Body of pancreas (tissue), 4 donors: ENCODE results near the gene C4orf54. TPM values are rescaled to one million over a fixed set of nuclear protein-coding genes. Genes with fewer than 3 reads are reported as not detected.

ENCODE experiments used
- ATAC-seq: fragments of 150-250 bp; one replicate; pipeline ENCODE4 v1.9.1; 2016
- DNase-seq, 4 donors: peaks; one replicate each; pipeline ENCODE4 v3.0.0-alpha.2; 2019
- H3K27ac ChIP-seq, 4 donors: fragments of 200-600 bp; sonication (generic); 1 replicate in 3 of 4; 2 replicates in 1 of 4; pipeline versions ENCODE4 v1.5.1 to v1.6.1; 2016 to 2019; ENCODE audit warnings: mild to moderate bottlenecking in 1 of 4, mixed read lengths in 1 of 4, moderate library complexity in 1 of 4
- H3K27me3 ChIP-seq, 2 donors: fragments of 200-600 bp; sonication (generic); one replicate each; pipeline ENCODE4 v1.6.0; 2016; ENCODE audit warnings: mild to moderate bottlenecking in 1 of 2
- H3K36me3 ChIP-seq, 2 donors: fragments of 200-600 bp; sonication (generic); replicated peaks in 1 of 2; 2 replicates each; pipeline ENCODE4 v1.5.1; 2016; ENCODE audit warnings: low read depth in 2 of 2; ENCODE audit not compliant: insufficient read depth in 1 of 2
- H3K4me1 ChIP-seq: fragments of 200-600 bp; sonication (generic); one replicate; pipeline ENCODE4 v1.6.0; 2016
- H3K4me3 ChIP-seq, 2 donors: fragments of 200-600 bp; sonication (generic); 1 replicate in 1 of 2; 2 replicates in 1 of 2; pipeline ENCODE4 v1.5.1; 2016 to 2019
- H3K9me3 ChIP-seq, 3 donors: fragments of 200-600 bp; sonication (generic); 1 replicate in 2 of 3; 2 replicates in 1 of 3; pipeline ENCODE4 v1.5.1; 2016
- CTCF ChIP-seq, 7 experiments: fragments of 450-650 bp in 4 of 7; fragments of 200-600 bp in 3 of 7; sonication (generic) in 3 of 7; IDR thresholded peaks; one replicate each; pipeline ENCODE4 v1.5.1; 2016 to 2019; ENCODE audit warnings: antibody characterized with exemption in 7 of 7
- POLR2A ChIP-seq, 3 donors: fragments of 450-650 bp; IDR thresholded peaks; one replicate each; pipeline ENCODE4 v1.6.1; 2016; ENCODE audit warnings: antibody characterized with exemption in 3 of 3, mild to moderate bottlenecking in 2 of 3
- WGBS, 2 donors: methylation state at CpG; one replicate each; pipeline ENCODE4 v1.1.5; 2017; 5-methylcytosine and 5-hydroxymethylcytosine counted together
- intact Hi-C: fragments of 100-400 bp; cut with DNase I; formaldehyde crosslinking; loops from one replicate; pipeline ENCODE4 v1.15.1; 2023
- total RNA-seq, 2 donors: library from RNA; depleted of rRNA; stranded (reverse); fragments of >200 nt; gene quantifications; one replicate each; pipeline ENCODE4 v1.1.0, GENCODE V29; 2016

The C4orf54 gene
- total RNA-seq, 2 donors from 2014 or later = under 0.01 TPM; not detected in 1

- intact Hi-C loops = no loop called here
- Histone ChIP-seq H3K4me3 (no peak overlapping the region), H3K27me3 (no peaks in the 10 kb centered on the region), H3K36me3 (no peaks in the 10 kb centered on the region), H3K27ac (peak overlapping the region; percentile 17 to 68 (median 47)), H3K9me3 (peaks cover 0 to 8% (median 0%) of the 10 kb centered on the region in 3 donors), H3K4me1 (peaks cover 54% of the 10 kb centered on the region)
- TF ChIP-seq CTCF (IDR thresholded peaks at IDR 0.05) = no peak
- no peak for TF ChIP-seq POLR2A (IDR thresholded peaks at IDR 0.05)
- 24 to 67% methylated on average over 1 of the region's 1 CpG for WGBS, 2 donors
- ATAC-seq = peak; percentile 77
- peak; percentile 62 to 85 (median 74) for DNase-seq
These were observed 10.8 kb upstream of the C4orf54 start for GRCh38 chr4:99668472-99668871.

- ATAC-seq (peak; percentile 39), DNase-seq (no peak)
- 30 to 48% methylated on average over 1 of the region's 1 CpG for WGBS, 2 donors
- H3K4me1 ChIP-seq = peaks cover 50% of the 10 kb centered on the region
- no peaks in the 10 kb centered on the region for H3K9me3 ChIP-seq
- intact Hi-C loops = no loop called here
- TF ChIP-seq POLR2A (IDR thresholded peaks at IDR 0.05) = no peak
- TF ChIP-seq CTCF (IDR thresholded peaks at IDR 0.05) = no peak
- no peaks in the 10 kb centered on the region for H3K36me3 ChIP-seq
- H3K27ac ChIP-seq = no peak overlapping the region
- H3K27me3 ChIP-seq = no peaks in the 10 kb centered on the region
- H3K4me3 ChIP-seq = no peak overlapping the region
These were observed 8.4 kb upstream of the C4orf54 start for GRCh38 chr4:99665983-99666382.

GRCh38 chr4:99664716-99665115 lies 7.1 kb upstream of the C4orf54 start:
- no peak for ATAC-seq
- intact Hi-C loops = no loop called here
- H3K4me3 ChIP-seq = no peak overlapping the region
- no peaks in the 10 kb centered on the region for H3K9me3 ChIP-seq
- peaks cover 38% of the 10 kb centered on the region for H3K4me1 ChIP-seq
- TF ChIP-seq POLR2A (IDR thresholded peaks at IDR 0.05) = no peak
- TF ChIP-seq CTCF (IDR thresholded peaks at IDR 0.05) = no peak
- DNase-seq = no peak
- H3K27me3 ChIP-seq = no peaks in the 10 kb centered on the region
- no peak overlapping the region for H3K27ac ChIP-seq
- no peaks in the 10 kb centered on the region for H3K36me3 ChIP-seq

GRCh38 chr4:99661907-99662306 lies 4.3 kb upstream of the C4orf54 start:
- ATAC-seq = no peak
- H3K4me1 ChIP-seq = peaks cover 21% of the 10 kb centered on the region
- intact Hi-C loops = no loop called here
- no peaks in the 10 kb centered on the region for H3K27me3 ChIP-seq
- no peaks in the 10 kb centered on the region for H3K36me3 ChIP-seq
- DNase-seq = no peak
- H3K4me3 ChIP-seq = no peak overlapping the region
- TF ChIP-seq POLR2A (IDR thresholded peaks at IDR 0.05) (no peak), CTCF (IDR thresholded peaks at IDR 0.05) (no peak)
- WGBS, 2 donors = 89% methylated on average over 5 of the region's 5 CpGs
- no peak overlapping the region for H3K27ac ChIP-seq
- no peaks in the 10 kb centered on the region for H3K9me3 ChIP-seq

GRCh38 chr4:99658666-99659065 lies 1.0 kb upstream of the C4orf54 start:
- H3K4me1 ChIP-seq = peaks cover 5% of the 10 kb centered on the region
- intact Hi-C loops = no loop called here

More at GRCh38 chr4:99658666-99659065, 1.0 kb upstream of the C4orf54 start:
- Histone ChIP-seq H3K9me3 (no peaks in the 10 kb centered on the region), H3K4me3 (no peak overlapping the region), H3K27me3 (no peaks in the 10 kb centered on the region), H3K36me3 (no peaks in the 10 kb centered on the region), H3K27ac (no peak overlapping the region)
- 78 to 85% methylated on average over 4 of the region's 4 CpGs for WGBS, 2 donors
- no peak for DNase-seq
- TF ChIP-seq CTCF (IDR thresholded peaks at IDR 0.05) (no peak), POLR2A (IDR thresholded peaks at IDR 0.05) (no peak)
- ATAC-seq = no peak
